Measurements from ENCODE around the gene ANKUB1. TPM values are rescaled to one million over a fixed set of nuclear protein-coding genes. Genes with fewer than 3 reads are reported as not detected.
"Not testable (repeated sequence)": the region's sequence is repeated elsewhere in the genome, so short reads cannot be mapped to it uniquely, and the experiment has no call there.

The ANKUB1 gene
- not detected in 2 replicates for total RNA-seq

GRCh38 chr3:149792452-149793270 is at the start of gene ANKUB1:
TSS of gene ANKUB1 (minus strand) at chr3:149792554. CDS start at chr3:149792366, 188 bp downstream.
- intact Hi-C loops (cut with micrococcal nuclease): no loop called here
- H3K9me3 Mint-ChIP-seq: no peaks in the 10 kb centered on the region
- H3K27ac Mint-ChIP-seq: no peak within 1 kb of the TSS
- no peaks in the 10 kb centered on the region for H3K36me3 Mint-ChIP-seq (ENCODE audit: low read depth)
- H3K4me3 Mint-ChIP-seq: no peak within 1 kb of the TSS
- DNase-seq: no peak
- no peaks in the 10 kb centered on the region for H3K4me1 Mint-ChIP-seq
- peaks cover 37% of the 10 kb centered on the region for H3K27me3 Mint-ChIP-seq

DNA sequence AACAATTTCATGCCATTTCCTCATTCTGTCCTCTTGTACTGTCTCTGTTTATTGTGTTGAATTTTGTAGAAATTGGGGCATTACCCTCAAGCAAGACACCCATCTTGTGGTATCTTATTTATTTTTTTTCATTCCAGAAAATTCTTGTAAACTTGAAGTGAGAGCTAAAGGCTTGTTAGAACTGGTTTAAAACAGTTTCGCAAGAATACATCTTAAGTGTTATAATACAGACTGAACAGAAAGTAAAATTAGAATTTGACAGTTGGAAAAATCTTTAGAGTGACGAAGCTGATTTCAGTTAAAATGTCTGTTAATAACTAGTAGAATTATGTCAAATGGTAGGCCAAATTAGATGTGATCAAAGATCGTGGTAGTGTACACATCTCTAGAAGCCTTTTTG is 47.5 kb upstream of the ANKUB1 start:
- H3K4me1 Mint-ChIP-seq: peaks cover 7% of the 10 kb centered on the region
- no peak overlapping the region for H3K4me3 Mint-ChIP-seq
- H3K27me3 Mint-ChIP-seq: no peaks in the 10 kb centered on the region
- H3K27ac Mint-ChIP-seq: no peak overlapping the region
- intact Hi-C loops (cut with micrococcal nuclease): no loop called here
- peaks cover 5% of the 10 kb centered on the region for H3K9me3 Mint-ChIP-seq
- DNase-seq: no peak
- peaks cover 33% of the 10 kb centered on the region for H3K36me3 Mint-ChIP-seq (ENCODE audit: low read depth)

DNA sequence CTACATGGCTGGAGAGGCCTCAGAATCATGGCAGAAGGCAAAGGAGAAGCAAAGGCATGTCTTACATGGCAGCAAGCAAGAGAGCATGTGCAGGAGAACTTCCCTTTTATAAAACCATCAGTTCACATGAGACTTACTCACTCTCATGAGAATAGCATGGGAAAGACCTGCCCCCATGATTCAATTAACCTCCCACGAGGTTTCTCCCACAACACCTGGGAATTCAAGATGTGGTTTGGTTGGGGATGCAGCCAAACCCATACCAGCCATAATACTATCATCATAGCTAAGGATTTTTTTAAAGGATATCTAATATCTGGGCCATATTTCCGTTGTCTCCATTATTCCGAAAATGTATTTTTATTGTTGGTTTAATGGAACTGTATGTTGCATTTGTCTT is 47.1 kb upstream of the ANKUB1 start:
- DNase-seq; H3K9me3 Mint-ChIP-seq; H3K27ac Mint-ChIP-seq; H3K27me3 Mint-ChIP-seq; intact Hi-C loops (cut with micrococcal nuclease); H3K4me1 Mint-ChIP-seq; H3K4me3 Mint-ChIP-seq: not testable (repeated sequence)
- peaks cover 37% of the 10 kb centered on the region for H3K36me3 Mint-ChIP-seq (ENCODE audit: low read depth)

GRCh38 chr3:149838491-149838890 is 46.1 kb upstream of the ANKUB1 start:
- H3K4me3 Mint-ChIP-seq; H3K27me3 Mint-ChIP-seq; DNase-seq; H3K4me1 Mint-ChIP-seq; H3K27ac Mint-ChIP-seq; intact Hi-C loops (cut with micrococcal nuclease): not testable (repeated sequence)
- Mint-ChIP-seq H3K9me3 (peaks cover 10% of the 10 kb centered on the region), H3K36me3 (ENCODE audit: low read depth) (peaks cover 39% of the 10 kb centered on the region)

- H3K4me1 Mint-ChIP-seq: no peaks in the 10 kb centered on the region
- peaks cover 11% of the 10 kb centered on the region for H3K9me3 Mint-ChIP-seq
- no peak for DNase-seq
- peaks cover 47% of the 10 kb centered on the region for H3K36me3 Mint-ChIP-seq (ENCODE audit: low read depth)
- intact Hi-C loops (cut with micrococcal nuclease): no loop called here
- no peaks in the 10 kb centered on the region for H3K27me3 Mint-ChIP-seq
- no peak overlapping the region for H3K27ac Mint-ChIP-seq
- no peak overlapping the region for H3K4me3 Mint-ChIP-seq
Measured at GRCh38 chr3:149833241-149833640, 40.9 kb upstream of the ANKUB1 start.

DNA sequence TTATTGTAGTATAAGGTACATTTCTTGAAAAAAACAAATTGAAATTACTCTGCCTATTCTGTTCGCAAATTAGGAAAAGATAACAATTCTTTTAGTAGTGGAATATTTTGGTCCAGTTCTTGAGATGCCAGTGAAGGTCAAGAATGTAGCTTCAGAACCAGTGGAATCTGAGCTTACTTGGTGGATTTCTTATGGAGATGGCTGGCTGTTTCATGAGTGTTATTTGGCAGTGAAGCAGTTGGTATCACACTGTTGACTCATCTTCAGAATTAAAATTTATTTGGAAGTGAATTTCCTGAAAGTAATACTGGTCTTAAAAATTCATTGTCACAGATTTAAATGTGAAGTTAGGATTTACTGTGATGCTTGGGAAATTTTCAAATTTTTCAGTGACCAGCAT is 39.7 kb upstream of the ANKUB1 start:
- Mint-ChIP-seq H3K4me1 (no peaks in the 10 kb centered on the region), H3K27ac (no peak overlapping the region), H3K9me3 (peaks cover 11% of the 10 kb centered on the region), H3K36me3 (ENCODE audit: low read depth) (peaks cover 36% of the 10 kb centered on the region), H3K27me3 (no peaks in the 10 kb centered on the region), H3K4me3 (no peak overlapping the region)
- DNase-seq: no peak
- intact Hi-C loops (cut with micrococcal nuclease): no loop called here

GRCh38 chr3:149831321-149831720 is 39.0 kb upstream of the ANKUB1 start:
- Mint-ChIP-seq H3K27ac (no peak overlapping the region), H3K4me1 (no peaks in the 10 kb centered on the region), H3K27me3 (no peaks in the 10 kb centered on the region), H3K9me3 (peaks cover 11% of the 10 kb centered on the region), H3K4me3 (no peak overlapping the region), H3K36me3 (ENCODE audit: low read depth) (peaks cover 33% of the 10 kb centered on the region)
- DNase-seq: no peak
- intact Hi-C loops (cut with micrococcal nuclease): no loop called here

- H3K36me3 Mint-ChIP-seq (ENCODE audit: low read depth): peaks cover 31% of the 10 kb centered on the region
Measured at GRCh38 chr3:149830902-149831301, 38.5 kb upstream of the ANKUB1 start.

GRCh38 chr3:149829631-149830030 is 37.3 kb upstream of the ANKUB1 start:
- H3K9me3 Mint-ChIP-seq; DNase-seq; H3K4me3 Mint-ChIP-seq; intact Hi-C loops (cut with micrococcal nuclease); H3K27me3 Mint-ChIP-seq; H3K4me1 Mint-ChIP-seq; H3K27ac Mint-ChIP-seq: not testable (repeated sequence)
- peaks cover 24% of the 10 kb centered on the region for H3K36me3 Mint-ChIP-seq (ENCODE audit: low read depth)

More at GRCh38 chr3:149830902-149831301, 38.5 kb upstream of the ANKUB1 start:
- no peaks in the 10 kb centered on the region for H3K4me1 Mint-ChIP-seq
- intact Hi-C loops (cut with micrococcal nuclease): no loop called here
- no peak overlapping the region for H3K27ac Mint-ChIP-seq
- no peak overlapping the region for H3K4me3 Mint-ChIP-seq
- no peaks in the 10 kb centered on the region for H3K27me3 Mint-ChIP-seq
- DNase-seq: no peak
- H3K9me3 Mint-ChIP-seq: peaks cover 11% of the 10 kb centered on the region

DNA sequence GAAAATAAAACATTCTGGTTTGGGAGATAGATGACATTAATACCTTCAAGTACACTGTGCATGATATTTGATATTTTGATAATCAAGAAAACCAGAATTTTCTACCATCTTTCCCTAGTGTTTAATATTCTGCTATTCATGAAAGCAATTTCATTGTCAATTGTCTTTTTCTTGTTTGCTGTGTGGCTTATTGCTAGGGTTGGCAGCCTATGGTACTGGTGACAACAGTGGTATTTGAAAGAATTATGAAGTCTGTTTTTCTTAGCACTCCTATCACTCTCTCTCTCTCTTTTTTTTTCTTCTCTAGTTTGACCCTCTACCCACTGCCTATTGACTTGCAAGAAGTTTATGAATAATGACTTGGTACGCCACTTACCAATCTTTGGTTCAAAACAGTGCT is 36.0 kb upstream of the ANKUB1 start:
- Mint-ChIP-seq H3K4me1 (peaks cover 2% of the 10 kb centered on the region), H3K9me3 (peaks cover 5% of the 10 kb centered on the region), H3K27ac (no peak overlapping the region), H3K36me3 (ENCODE audit: low read depth) (peaks cover 21% of the 10 kb centered on the region), H3K4me3 (no peak overlapping the region), H3K27me3 (no peaks in the 10 kb centered on the region)
- DNase-seq: no peak
- intact Hi-C loops (cut with micrococcal nuclease): no loop called here

- intact Hi-C loops (cut with micrococcal nuclease): no loop called here
- no peak for DNase-seq
- H3K36me3 Mint-ChIP-seq (ENCODE audit: low read depth): peaks cover 15% of the 10 kb centered on the region
- no peak overlapping the region for H3K4me3 Mint-ChIP-seq
- H3K9me3 Mint-ChIP-seq: peaks cover 3% of the 10 kb centered on the region
- no peak overlapping the region for H3K27ac Mint-ChIP-seq
- peaks cover 2% of the 10 kb centered on the region for H3K4me1 Mint-ChIP-seq
- H3K27me3 Mint-ChIP-seq: no peaks in the 10 kb centered on the region
Measured at GRCh38 chr3:149826636-149827035, 34.3 kb upstream of the ANKUB1 start.

- intact Hi-C loops (cut with micrococcal nuclease): no loop called here
- Mint-ChIP-seq H3K27me3 (no peaks in the 10 kb centered on the region), H3K9me3 (no peaks in the 10 kb centered on the region), H3K27ac (no peak overlapping the region), H3K4me1 (peaks cover 34% of the 10 kb centered on the region), H3K36me3 (ENCODE audit: low read depth) (peaks cover 21% of the 10 kb centered on the region), H3K4me3 (no peak overlapping the region)
- no peak for DNase-seq
Measured at GRCh38 chr3:149820183-149820582, 27.8 kb upstream of the ANKUB1 start.

DNA sequence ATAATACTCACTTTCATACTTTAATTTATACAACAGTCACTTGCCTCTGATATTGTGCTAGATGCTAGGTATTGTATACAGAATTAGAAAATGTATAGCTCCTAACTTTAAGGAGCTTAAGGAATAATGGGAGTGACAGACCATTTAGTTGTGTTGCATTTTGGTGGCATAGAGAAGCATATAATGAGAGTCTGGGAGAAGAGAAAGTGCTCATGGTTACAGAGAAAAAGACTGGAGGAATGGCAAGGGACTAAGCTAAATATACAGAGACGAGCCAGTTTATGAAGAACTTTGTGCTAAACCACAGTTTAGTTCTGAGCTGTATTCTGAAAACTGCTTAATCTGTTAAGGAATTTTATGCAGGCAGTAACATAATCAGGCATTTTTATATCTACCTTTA is 27.1 kb upstream of the ANKUB1 start:
- Mint-ChIP-seq H3K36me3 (ENCODE audit: low read depth) (peaks cover 25% of the 10 kb centered on the region), H3K27me3 (no peaks in the 10 kb centered on the region), H3K27ac (no peak overlapping the region), H3K4me3 (no peak overlapping the region), H3K9me3 (no peaks in the 10 kb centered on the region), H3K4me1 (peaks cover 41% of the 10 kb centered on the region)
- intact Hi-C loops (cut with micrococcal nuclease): loop anchor here (10.0 kb wide), 2 partner anchors 155 to 595 kb away; partner anchors contain the start of gene PFN2
- DNase-seq: no peak

- peaks cover 49% of the 10 kb centered on the region for H3K4me1 Mint-ChIP-seq
- no peaks in the 10 kb centered on the region for H3K27me3 Mint-ChIP-seq
- H3K27ac Mint-ChIP-seq: no peak overlapping the region
- intact Hi-C loops (cut with micrococcal nuclease): loop anchor here (10.0 kb wide), 2 partner anchors 158 to 598 kb away; partner anchors contain the start of gene PFN2
- no peaks in the 10 kb centered on the region for H3K9me3 Mint-ChIP-seq
- no peak for DNase-seq
- H3K36me3 Mint-ChIP-seq (ENCODE audit: low read depth): peaks cover 25% of the 10 kb centered on the region
- H3K4me3 Mint-ChIP-seq: peak overlapping the region; percentile 0
Measured at GRCh38 chr3:149816986-149817385, 24.6 kb upstream of the ANKUB1 start.
